Activated T-helper 1 cell treated with anti-CD3 and anti-CD28 coated beads, Interleukin-2, amount 50 U/mL, for 16 hours (primary cell): ENCODE measurements around the gene SOST.

Source experiments
- DNase-seq, 2 donors: peaks; one replicate each; pipeline ENCODE4 v3.0.0-alpha.2; 2020; ENCODE audit warnings: low read depth in 1 of 2, low spot score in 1 of 2

The SOST gene

DNA sequence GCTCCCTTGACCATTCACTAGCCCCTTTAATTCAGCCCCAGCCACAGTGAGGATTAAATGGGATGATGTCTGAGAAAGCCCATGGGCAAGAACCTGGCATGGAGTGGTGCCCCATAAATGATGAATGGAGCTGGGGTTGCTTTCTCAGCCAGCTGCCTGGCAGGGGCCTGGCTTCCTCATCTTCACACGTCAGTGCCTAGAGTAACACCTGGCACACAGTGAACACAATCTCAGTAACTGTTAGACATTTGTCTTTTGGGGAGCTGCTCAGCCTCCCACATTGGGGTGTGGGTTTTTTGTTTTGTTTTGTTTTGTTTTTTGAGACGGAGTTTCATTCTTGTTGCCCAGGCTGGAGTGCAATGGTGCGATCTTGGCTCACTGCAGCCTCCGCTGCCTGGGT lies 49.4 kb downstream of the SOST start:
- no peak for DNase-seq

DNA sequence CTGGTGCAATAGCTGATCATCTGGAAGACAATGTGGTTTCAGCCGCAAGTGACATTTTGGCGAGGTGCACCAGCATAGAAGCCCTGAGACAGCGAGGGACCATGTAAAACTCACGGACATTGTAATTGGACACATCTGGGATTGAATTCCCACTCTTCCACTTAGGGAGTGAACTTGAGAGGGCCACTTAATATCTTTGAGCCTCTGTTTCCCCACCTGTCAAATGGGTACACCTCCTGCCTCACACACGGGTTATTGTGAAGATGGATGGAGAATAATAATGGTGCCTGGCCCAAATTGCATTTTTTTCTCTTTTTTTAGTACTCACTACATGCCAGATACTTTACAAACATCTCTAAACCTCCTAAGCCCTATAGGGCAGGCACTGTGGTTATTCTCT lies 51.4 kb downstream of the SOST start:
- DNase-seq, result no peak

DNA sequence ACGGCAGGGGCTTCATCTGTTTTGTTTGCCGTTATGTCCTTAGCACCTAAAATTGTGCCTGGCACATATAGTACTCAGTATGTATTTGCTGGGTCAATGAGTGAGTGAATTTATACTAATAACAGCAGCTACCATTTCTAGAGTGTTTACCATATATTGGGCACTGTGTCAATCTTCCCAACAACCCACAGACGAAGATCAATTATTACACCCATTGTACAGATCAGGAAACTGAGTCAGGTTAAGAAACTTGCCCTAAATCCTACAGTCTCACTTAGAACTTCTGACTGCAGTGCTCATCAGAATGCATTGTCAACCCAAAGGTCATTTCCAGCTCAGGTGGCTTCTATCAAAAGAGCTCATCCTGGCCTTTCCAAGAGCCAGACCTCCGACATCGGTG lies 52.4 kb downstream of the SOST start:
- DNase-seq, result no peak
